NCI-H2029 (cell line): Measurements from ENCODE around the gene TICAM1.
"Not testable (repeated sequence)": the region's sequence is repeated elsewhere in the genome, so short reads cannot be mapped to it uniquely, and the experiment has no call there.

Source experiments
- DNase-seq: peaks from one replicate; lab custom pipeline; 2025; lab: John Stamatoyannopoulos, UW

TICAM1 gene

DNA sequence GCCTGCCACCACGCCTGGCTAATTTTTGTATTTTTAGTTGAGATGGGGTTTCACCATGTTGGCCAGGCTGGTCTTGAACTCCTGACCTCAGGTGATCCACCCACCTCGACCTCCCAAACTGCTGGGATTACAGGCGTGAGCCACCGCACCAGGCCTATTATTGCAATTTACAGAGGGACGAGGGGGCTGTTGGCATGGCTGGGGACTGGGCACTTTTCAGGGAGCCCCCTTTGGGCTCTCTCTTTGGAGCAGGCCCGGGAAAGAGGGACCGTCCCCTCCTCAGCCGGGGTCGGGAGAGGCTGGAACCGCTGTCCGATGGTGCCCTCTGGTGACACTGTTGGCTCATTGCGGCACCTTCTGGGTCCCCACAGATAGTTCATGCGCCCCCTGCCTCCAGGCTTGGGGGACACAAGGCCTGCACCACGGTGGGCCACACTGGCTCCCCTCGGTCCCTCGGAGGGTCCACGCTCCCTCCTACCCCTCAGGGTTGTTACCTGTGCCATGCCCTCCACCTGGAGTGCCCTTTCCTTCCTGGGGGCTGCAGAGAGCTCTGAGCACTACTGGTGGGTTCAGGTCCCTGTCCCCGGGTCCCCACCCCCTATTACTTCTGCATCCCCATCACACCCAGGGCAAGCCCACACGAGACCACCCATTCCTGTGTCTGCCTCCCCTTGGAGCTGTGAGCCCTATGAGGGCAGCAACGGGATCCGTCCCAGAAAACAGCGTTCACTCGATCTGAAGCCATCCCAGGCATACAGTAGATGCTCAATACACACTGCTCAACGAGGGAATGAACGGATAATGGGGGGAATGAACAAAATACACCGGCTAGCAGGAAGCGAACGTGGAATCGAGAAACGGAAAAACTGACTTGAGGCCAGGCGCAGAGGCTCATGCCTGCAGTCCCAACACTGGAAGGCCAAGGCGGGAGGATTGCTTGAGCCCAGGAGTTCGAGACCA, 27.5 kb downstream of the TICAM1 start:
- peak; percentile 22 for DNase-seq

- no peak for DNase-seq
Measured at GRCh38 chr19:4802711-4803110, 28.8 kb downstream of the TICAM1 start.

DNA sequence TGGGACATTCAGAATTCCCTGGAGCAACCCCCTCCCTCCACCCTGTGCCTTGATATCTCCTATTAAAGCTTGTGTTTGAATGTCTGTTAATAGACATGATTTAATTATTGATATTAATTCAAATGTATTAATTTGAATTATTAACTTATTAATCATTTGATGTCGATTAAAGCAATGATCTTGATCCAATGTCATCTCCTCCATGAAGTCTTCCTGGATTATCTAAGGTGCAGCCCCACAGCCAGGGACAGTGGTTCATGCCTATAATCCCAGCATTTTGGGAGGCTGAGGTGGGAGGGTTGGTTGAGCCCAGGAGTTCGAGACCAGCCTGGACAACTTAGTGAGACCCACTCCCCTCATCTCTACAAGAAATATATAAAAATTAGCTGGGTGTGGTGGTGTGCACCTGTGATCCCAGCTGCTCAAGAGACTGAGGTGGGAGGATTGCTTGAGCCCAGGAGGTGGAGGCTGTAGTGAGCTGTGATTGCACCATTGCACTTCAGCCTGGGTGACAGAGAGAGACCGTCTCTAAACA, 30.4 kb downstream of the TICAM1 start:
- no peak for DNase-seq

GRCh38 chr19:4800591-4801081, 30.9 kb downstream of the TICAM1 start:
- DNase-seq = no peak

DNA sequence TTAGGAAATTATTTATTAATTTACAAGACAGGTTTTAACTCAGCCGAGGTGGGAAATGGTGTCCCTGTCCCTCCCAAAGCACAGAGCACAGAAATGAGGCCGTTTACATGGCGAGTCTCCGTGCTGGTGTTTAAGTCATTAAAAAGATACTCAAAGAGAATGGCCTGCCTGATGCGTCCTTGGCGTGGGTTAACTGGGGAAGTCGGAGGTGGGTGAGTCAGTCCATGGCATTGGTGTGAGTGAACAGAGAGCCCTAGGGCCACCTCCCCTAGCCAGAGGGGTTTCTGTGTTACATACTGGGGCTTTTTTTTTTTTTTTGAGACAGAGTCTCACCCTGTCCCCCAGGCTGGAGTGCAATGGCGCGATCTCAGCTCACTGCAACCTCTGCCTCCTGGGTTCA, 36.1 kb downstream of the TICAM1 start:
- DNase-seq = no peak

- no peak for DNase-seq
Measured at GRCh38 chr19:4794971-4795370, 36.5 kb downstream of the TICAM1 start.

DNA sequence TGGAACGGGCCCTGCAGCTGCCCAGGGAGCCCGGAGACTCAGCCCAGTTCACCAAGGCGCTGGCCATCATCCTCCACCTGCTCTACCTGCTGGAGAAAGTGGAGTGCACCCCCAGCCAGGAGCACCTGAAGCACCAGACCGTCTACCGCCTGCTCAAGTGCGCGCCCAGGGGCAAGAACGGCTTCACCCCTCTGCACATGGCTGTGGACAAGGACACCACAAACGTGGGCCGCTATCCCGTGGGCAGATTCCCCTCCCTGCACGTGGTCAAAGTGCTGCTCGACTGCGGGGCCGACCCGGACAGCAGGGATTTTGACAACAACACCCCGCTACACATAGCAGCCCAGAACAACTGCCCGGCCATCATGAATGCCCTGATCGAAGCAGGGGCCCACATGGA, 38.2 kb downstream of the TICAM1 start:
- not testable (repeated sequence) for DNase-seq

- not testable (repeated sequence) for DNase-seq
Measured at GRCh38 chr19:4792866-4793195, 38.7 kb downstream of the TICAM1 start.

DNA sequence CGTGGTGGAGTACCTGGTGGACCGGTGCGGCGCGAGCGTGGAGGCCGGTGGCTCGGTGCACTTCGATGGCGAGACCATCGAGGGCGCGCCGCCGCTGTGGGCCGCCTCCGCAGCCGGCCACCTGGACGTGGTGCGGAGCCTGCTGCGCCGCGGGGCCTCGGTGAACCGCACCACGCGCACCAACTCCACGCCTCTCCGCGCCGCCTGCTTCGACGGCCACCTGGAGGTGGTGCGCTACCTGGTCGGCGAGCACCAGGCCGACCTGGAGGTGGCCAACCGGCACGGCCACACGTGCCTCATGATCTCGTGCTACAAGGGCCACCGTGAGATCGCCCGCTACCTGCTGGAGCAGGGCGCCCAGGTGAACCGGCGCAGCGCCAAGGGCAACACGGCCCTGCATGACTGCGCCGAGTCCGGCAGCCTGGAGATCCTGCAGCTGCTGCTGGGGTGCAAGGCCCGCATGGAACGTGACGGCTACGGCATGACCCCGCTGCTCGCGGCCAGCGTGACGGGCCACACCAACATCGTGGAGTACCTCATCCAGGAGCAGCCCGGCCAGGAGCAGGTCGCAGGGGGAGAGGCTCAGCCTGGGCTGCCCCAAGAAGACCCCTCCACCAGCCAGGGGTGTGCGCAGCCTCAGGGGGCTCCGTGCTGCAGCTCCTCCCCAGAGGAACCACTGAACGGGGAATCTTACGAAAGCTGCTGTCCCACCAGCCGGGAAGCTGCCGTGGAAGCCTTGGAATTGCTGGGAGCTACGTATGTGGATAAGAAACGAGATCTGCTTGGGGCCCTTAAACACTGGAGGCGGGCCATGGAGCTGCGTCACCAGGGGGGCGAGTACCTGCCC, 39.3 kb downstream of the TICAM1 start:
- not testable (repeated sequence) for DNase-seq

- peak; percentile 100 for DNase-seq
Measured at GRCh38 chr19:4791183-4792018, 40.1 kb downstream of the TICAM1 start, which contains the start of gene FEM1A. FEM1A (plus strand) TSS chr19:4791734; CDS start chr19:4791855, 121 bp downstream.

DNA sequence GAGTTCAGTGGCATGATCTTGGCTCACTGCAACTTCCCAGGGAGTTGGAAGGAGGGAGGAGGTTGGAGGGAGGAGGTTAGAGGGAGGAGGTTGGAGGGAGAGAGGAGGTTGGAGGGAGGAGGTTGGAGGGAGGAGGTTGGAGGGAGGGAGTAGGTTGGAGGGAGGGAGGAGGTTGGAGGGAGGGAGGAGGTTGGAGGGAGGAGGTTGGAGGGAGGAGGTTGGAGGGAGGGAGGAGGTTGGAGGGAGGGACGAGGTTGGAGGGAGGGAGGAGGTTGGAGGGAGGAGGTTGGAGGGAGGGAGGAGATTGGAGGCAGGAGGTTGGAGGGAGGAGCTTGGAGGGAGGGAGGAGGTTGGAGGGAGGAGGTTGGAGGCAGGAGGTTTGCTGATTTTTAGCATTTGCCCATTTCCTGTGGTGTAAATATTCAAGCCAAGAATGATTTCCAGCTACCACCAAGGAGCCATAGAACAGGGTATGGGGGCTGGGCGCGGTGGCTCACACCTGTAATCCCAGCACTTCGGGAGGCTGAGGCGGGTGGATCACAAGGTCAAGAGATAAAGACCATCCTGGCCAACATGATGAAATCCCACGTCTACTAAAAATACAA, 45.0 kb downstream of the TICAM1 start:
- not testable (repeated sequence) for DNase-seq

GRCh38 chr19:4781801-4782200, 49.7 kb downstream of the TICAM1 start:
- no peak for DNase-seq

GRCh38 chr19:4780860-4781259, 50.7 kb downstream of the TICAM1 start:
- no peak for DNase-seq

GRCh38 chr19:4778124-4778523, 53.4 kb downstream of the TICAM1 start:
- not testable (repeated sequence) for DNase-seq

DNA sequence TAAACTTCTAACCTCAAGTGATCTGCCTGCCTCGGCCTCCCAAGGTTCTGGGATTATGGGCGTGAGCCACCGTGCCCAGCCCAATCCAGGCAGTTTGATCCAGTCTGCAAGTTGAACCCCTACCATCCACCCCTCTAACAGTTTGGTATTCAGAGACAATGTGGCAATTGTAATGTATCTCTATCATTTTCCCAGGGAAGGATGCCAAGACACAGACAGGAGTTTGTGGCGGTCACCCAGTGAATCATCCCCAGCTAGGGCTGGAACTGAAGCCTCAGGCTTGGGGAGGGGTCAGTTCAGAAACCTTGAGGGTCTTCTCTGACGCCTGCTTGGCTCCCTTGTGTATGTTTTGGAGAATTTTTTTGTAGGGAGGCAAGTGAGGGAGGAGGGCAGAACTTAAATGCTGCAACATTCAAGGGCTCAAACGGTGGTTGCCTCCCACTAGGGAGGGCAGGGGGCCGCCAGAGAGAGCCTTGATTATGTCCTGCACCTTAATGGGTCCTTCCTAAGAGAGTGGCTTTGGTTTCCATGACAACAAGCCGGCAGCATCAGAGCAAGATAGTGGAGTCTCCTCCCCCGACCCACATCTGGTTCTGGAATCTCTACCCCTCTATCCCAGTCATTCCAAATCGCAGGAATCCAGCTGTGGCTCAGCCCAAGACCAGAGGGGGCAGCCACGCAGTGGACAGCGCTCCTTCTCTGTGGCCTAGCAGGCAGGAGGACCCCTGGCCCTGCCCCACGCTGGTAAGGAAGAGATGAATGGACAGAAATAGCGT, 54.9 kb downstream of the TICAM1 start:
- DNase-seq = no peak

GRCh38 chr19:4775627-4776152, 55.8 kb downstream of the TICAM1 start:
- no peak for DNase-seq

GRCh38 chr19:4774136-4774535, 57.4 kb downstream of the TICAM1 start:
- DNase-seq = no peak

DNA sequence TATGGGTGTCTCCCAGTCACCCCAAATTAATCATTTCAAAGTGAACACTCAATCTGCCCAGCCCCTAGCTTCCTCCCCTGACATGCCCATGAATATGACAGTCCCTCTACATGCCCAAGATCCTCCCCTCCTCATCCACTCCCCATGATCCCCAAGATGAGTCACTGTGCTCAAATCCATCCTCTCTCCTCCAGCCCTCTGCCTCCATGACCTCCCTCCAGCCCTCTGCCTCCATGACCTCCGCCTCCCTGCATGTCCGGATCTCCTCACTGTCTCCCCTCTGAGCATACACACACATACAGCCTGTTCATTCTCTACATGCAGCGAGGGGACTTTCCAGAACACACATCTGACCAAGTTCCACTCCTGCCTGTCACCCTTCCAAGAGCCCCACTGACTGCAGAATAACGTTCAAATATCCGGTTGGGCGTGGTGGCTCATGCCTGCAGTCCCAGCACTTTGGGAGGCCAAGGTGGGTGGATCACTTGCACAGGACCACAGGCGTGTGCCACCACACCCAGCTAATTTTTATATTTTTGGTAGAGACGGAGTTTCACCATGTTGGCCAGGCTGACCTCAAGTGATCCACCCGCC, 58.4 kb downstream of the TICAM1 start:
- no peak for DNase-seq

- DNase-seq = no peak
Measured at GRCh38 chr19:4772566-4772965, 58.9 kb downstream of the TICAM1 start.
